GM12892 (cell line): ENCODE results near the gene ETS1.

Experiments used
- POLR2A ChIP-seq: IDR thresholded peaks from 2 replicates; pipeline ENCODE4 v1.6.1; 2011; ENCODE audit warnings: low read depth, low read length, control low read depth
- POLR2AphosphoS5 ChIP-seq: IDR thresholded peaks from 2 replicates; pipeline ENCODE4 v1.6.1; 2011; ENCODE audit warnings: low read depth, low read length, control low read depth

DNA sequence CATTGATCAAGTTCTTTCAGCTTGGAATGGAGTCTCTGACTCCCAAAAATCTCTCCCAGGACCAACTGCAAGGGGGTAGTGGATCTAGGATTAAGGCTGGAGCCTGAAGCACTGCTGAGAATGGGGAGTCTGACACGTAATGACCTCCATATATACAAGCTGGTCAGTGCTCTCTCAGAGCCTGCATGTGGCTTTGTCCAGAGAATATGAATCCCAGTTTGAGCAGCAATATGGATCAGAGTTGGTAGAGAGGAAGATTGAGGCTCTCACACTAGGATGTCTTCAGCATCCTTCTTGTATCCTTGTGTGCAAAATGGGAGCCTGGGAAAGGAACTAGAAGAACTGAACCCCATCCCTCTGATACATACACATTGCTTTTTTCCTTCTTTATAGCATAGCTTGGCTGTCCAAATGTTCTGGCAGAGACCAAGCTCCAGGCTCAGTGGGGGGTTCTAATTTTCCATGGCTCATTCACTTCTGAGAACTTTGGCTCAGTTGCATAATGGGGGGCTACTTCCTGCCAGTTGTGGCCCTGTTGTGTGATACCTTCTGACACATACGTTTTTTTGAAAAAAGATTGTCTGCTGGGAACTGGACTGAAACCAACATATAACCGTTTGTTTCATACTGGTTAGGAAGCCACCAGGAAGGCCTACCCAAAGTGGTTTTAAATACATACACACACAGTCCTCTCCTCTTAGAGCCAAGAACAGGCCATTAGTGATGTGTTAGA, 138.2 kb downstream of the ETS1 start:
- TF ChIP-seq POLR2A, result no peak
- no peak for TF ChIP-seq POLR2AphosphoS5
